BJ (cell line): ENCODE measurements around the gene CYP26A1. TPM values are rescaled to one million over a fixed set of nuclear protein-coding genes. Genes with fewer than 3 reads are reported as not detected.

Experiments used
- CTCF ChIA-PET: fragments of 350-600 bp; formaldehyde crosslinking; extraction: SDS; loops from one replicate; lab custom pipeline; 2021; ENCODE audit warnings: antibody characterized with exemption, inconsistent platforms; lab: Yijun Ruan, JAX
- POLR2A ChIA-PET: fragments of 300-600 bp; sonication (Branson Sonifier 250); formaldehyde crosslinking; extraction: SDS; loops from one replicate; lab custom pipeline; 2021; ENCODE audit warnings: antibody characterized with exemption; lab: Charles Lee
- DNase-seq: peaks from one replicate; pipeline ENCODE4 v3.0.0-alpha.2; 2011; ENCODE audit warnings: low read depth
- H3K27me3 ChIP-seq: 2 replicates; pipeline ENCODE4 v1.6.0; 2011; ENCODE audit warnings: low read length; ENCODE audit not compliant: control insufficient read depth, insufficient read depth
- H3K36me3 ChIP-seq: 2 replicates; pipeline ENCODE4 v1.5.1; 2011; ENCODE audit warnings: low read length; ENCODE audit not compliant: control insufficient read depth, insufficient read depth
- H3K4me3 ChIP-seq: 2 replicates; pipeline ENCODE4 v1.5.1; 2011; ENCODE audit warnings: low read depth, mild to moderate bottlenecking, control low read depth, low read length
- CTCF ChIP-seq: IDR thresholded peaks from 2 replicates; pipeline ENCODE4 v1.5.1; 2011; ENCODE audit warnings: low read depth, mild to moderate bottlenecking, control low read depth, inconsistent platforms, low read length, moderate library complexity; ENCODE audit not compliant: insufficient read depth
- polyA plus RNA-seq: library from polyadenylated mRNA; depleted of rRNA; stranded (reverse); fragments of >200 nt; gene quantifications from 2 replicates; pipeline ENCODE4 v1.2.3, GENCODE V29; 2011

CYP26A1 gene
- polyA plus RNA-seq, 1 experiment, result 0.06 TPM

- Histone ChIP-seq H3K27me3 (peaks cover 60% of the 10 kb centered on the region), H3K4me3 (no peak overlapping the region), H3K36me3 (no peaks in the 10 kb centered on the region)
- no peak for DNase-seq
- CTCF ChIA-PET, result interaction anchor here (0.5 to 8.3 kb wide), 6 partner anchors 10 to 220 kb away, joined by 3 to 73 read pairs (median 3); partner anchors contain the start of gene CYP26C1
- POLR2A ChIA-PET, result interaction anchor here (0.6 kb wide), 1 partner anchor 42 kb away, joined by 3 read pairs; no protein-coding TSS in a partner anchor
- TF ChIP-seq CTCF, result no peak
Observed at GRCh38 chr10:93074597-93075368, 1.1 kb downstream of the CYP26A1 start.

GRCh38 chr10:93075369-93076221, 1.9 kb downstream of the CYP26A1 start:
- Histone ChIP-seq H3K36me3 (no peaks in the 10 kb centered on the region), H3K27me3 (peaks cover 52% of the 10 kb centered on the region), H3K4me3 (no peak overlapping the region)
- ChIA-PET POLR2A (no interaction called here), CTCF (interaction anchor here (1.0 to 8.3 kb wide), 5 partner anchors 11 to 435 kb away, joined by 3 to 73 read pairs (median 4); partner anchors contain the start of gene CYP26C1)
- TF ChIP-seq CTCF, result no peak
- no peak for DNase-seq

GRCh38 chr10:93076871-93077270, 3.2 kb downstream of the CYP26A1 start:
- TF ChIP-seq CTCF, result no peak
- no peak for DNase-seq
- Histone ChIP-seq H3K27me3 (peaks cover 43% of the 10 kb centered on the region), H3K36me3 (no peaks in the 10 kb centered on the region), H3K4me3 (no peak overlapping the region)
- CTCF ChIA-PET, result interaction anchor here (0.9 to 8.3 kb wide), 6 partner anchors 12 to 434 kb away, joined by 3 to 73 read pairs (median 4); partner anchors contain the start of gene CYP26C1
- POLR2A ChIA-PET, result interaction anchor here (0.5 kb wide), 1 partner anchor 159 kb away, joined by 6 read pairs; no protein-coding TSS in a partner anchor

- Histone ChIP-seq H3K27me3 (peaks cover 33% of the 10 kb centered on the region), H3K4me3 (no peak overlapping the region), H3K36me3 (no peaks in the 10 kb centered on the region)
- ChIA-PET CTCF (interaction anchor here (1.6 to 8.3 kb wide), 3 partner anchors 8 to 213 kb away, joined by 6 to 73 read pairs (median 14); partner anchors contain the start of gene CYP26C1), POLR2A (no interaction called here)
- TF ChIP-seq CTCF, result no peak
- no peak for DNase-seq
Observed at GRCh38 chr10:93077860-93078337, 4.2 kb downstream of the CYP26A1 start.
